ENCODE results near the gene PEX14. TPM values are rescaled to one million over a fixed set of nuclear protein-coding genes. Genes with fewer than 3 reads are reported as not detected.

The PEX14 gene
- total and polyA plus RNA-seq, 9 of the 15 experiments (the other 6 are each of a cell fraction or from before 2014, with no cell fraction given) = 2.6 to 45.7 (median 22.7) TPM

GRCh38 chr1:10510520-10511493, 36.1 kb downstream of the PEX14 start (continued):
- TF ChIP-seq GATA2 (CRISPR knock-in tag; IDR thresholded peaks at IDR 0.05) (peak; percentile 69), SNIP1 (IDR thresholded peaks at IDR 0.05; ENCODE audit: low read depth) (no peak), HDGF (IDR thresholded peaks at IDR 0.05) (no peak), RNF2 (IDR thresholded peaks at IDR 0.05) (peak; percentile 93), SMARCA5 (IDR thresholded peaks at IDR 0.05) (peak; percentile 3; the same call in 1 of the 2 replicates), NR4A1 (CRISPR knock-in tag; IDR thresholded peaks at IDR 0.05) (no peak), NR4A1 (tag; IDR thresholded peaks at IDR 0.05) (no peak), MCM7 (IDR thresholded peaks at IDR 0.05) (no peak), RUNX1 (IDR thresholded peaks at IDR 0.05; ENCODE audit: low read depth) (no peak), CGGBP1 (CRISPR knock-in tag; IDR thresholded peaks at IDR 0.05) (no peak), ATF1 (CRISPR knock-in tag; IDR thresholded peaks at IDR 0.05) (no peak), ATF1 (tag; IDR thresholded peaks at IDR 0.05) (peak; percentile 63), TRIM25 (IDR thresholded peaks at IDR 0.05; ENCODE audit: borderline replicate concordance) (no peak), ARID3A (IDR thresholded peaks at IDR 0.05; ENCODE audit: borderline replicate concordance, low read depth, low read length) (peak; percentile 97), RFX5 (IDR thresholded peaks at IDR 0.05; ENCODE audit: low read depth, low read length) (no peak), GABPB2 (CRISPR knock-in tag; conservative IDR thresholded peaks at IDR 0.05) (no peak), CREB5 (CRISPR knock-in tag; IDR thresholded peaks at IDR 0.05) (no peak), XRCC3 (IDR thresholded peaks at IDR 0.05) (no peak), XRCC4 (IDR thresholded peaks at IDR 0.05; ENCODE audit: extremely low read depth, insufficient read depth, insufficient read length) (no peak), GTF3C2 (IDR thresholded peaks at IDR 0.05; ENCODE audit: borderline replicate concordance, extremely low read depth, insufficient read length) (no peak), ETV6 (IDR thresholded peaks at IDR 0.05; ENCODE audit: borderline replicate concordance in 1 of 2, low read depth in 2 of 2, low read length in 1 of 2) (no peak), ETV6 (CRISPR knock-in tag; IDR thresholded peaks at IDR 0.05; ENCODE audit: borderline replicate concordance) (no peak)
